Measurements from ENCODE around the gene HERPUD1.

DNA sequence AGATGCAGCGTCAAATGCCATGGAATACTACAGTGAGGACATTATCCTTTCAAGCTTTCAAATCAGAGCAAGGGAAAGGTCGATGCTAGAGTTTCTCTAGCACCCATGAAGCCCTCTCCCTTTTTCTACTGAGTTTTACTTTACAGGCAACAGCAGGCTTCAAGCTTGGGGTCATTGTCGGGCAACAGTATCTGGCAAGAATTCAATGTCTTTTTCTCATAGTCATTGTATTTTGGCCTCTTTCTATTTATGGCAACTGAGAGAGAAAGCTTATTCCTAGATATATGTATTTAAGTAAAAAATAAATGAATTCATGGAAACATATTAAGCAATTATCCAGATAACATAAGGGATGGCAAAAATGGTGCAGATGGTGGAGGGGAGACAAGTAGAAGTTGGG lies 29.4 kb downstream of the HERPUD1 start:
- no peak for TF ChIP-seq MTF1 (CRISPR knock-in tag; IDR thresholded peaks at IDR 0.05; ENCODE audit: borderline replicate concordance)
- no peak for TF ChIP-seq SMARCA5 (IDR thresholded peaks at IDR 0.05)
- TF ChIP-seq ZNF589 (CRISPR knock-in tag; IDR thresholded peaks at IDR 0.05; ENCODE audit: low read depth), result no peak
- TF ChIP-seq CC2D1A (IDR thresholded peaks at IDR 0.05), result no peak
- TF ChIP-seq, protein P1, sequence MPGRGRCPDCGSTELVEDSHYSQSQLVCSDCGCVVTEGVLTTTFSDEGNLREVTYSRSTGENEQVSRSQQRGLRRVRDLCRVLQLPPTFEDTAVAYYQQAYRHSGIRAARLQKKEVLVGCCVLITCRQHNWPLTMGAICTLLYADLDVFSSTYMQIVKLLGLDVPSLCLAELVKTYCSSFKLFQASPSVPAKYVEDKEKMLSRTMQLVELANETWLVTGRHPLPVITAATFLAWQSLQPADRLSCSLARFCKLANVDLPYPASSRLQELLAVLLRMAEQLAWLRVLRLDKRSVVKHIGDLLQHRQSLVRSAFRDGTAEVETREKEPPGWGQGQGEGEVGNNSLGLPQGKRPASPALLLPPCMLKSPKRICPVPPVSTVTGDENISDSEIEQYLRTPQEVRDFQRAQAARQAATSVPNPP (IDR thresholded peaks at IDR 0.05; ENCODE audit: borderline replicate concordance, insufficient read depth, insufficient read length), result no peak
- TF ChIP-seq, protein P2, sequence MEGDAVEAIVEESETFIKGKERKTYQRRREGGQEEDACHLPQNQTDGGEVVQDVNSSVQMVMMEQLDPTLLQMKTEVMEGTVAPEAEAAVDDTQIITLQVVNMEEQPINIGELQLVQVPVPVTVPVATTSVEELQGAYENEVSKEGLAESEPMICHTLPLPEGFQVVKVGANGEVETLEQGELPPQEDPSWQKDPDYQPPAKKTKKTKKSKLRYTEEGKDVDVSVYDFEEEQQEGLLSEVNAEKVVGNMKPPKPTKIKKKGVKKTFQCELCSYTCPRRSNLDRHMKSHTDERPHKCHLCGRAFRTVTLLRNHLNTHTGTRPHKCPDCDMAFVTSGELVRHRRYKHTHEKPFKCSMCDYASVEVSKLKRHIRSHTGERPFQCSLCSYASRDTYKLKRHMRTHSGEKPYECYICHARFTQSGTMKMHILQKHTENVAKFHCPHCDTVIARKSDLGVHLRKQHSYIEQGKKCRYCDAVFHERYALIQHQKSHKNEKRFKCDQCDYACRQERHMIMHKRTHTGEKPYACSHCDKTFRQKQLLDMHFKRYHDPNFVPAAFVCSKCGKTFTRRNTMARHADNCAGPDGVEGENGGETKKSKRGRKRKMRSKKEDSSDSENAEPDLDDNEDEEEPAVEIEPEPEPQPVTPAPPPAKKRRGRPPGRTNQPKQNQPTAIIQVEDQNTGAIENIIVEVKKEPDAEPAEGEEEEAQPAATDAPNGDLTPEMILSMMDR (IDR thresholded peaks at IDR 0.05 in 2 of 3, conservative IDR thresholded peaks at IDR 0.05 in 1 of 3; ENCODE audit: insufficient read depth in 2 of 3, low read depth in 1 of 3, low read length in 3 of 3), result no peak
- TF ChIP-seq FOS (IDR thresholded peaks at IDR 0.05; ENCODE audit: extremely low read depth, insufficient read length), result no peak
- no peak for TF ChIP-seq PML (IDR thresholded peaks at IDR 0.05; ENCODE audit: low read length)
- TF ChIP-seq ZNF140 (CRISPR knock-in tag; IDR thresholded peaks at IDR 0.05), result no peak
- no peak for TF ChIP-seq RAD21 (CRISPR knock-in tag; conservative IDR thresholded peaks at IDR 0.05 in 1 of 2, IDR thresholded peaks at IDR 0.05 in 1 of 2)
- TF ChIP-seq, protein P3, sequence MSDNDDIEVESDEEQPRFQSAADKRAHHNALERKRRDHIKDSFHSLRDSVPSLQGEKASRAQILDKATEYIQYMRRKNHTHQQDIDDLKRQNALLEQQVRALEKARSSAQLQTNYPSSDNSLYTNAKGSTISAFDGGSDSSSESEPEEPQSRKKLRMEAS (CRISPR knock-in tag; IDR thresholded peaks at IDR 0.05), result no peak
- TF ChIP-seq, protein P4, sequence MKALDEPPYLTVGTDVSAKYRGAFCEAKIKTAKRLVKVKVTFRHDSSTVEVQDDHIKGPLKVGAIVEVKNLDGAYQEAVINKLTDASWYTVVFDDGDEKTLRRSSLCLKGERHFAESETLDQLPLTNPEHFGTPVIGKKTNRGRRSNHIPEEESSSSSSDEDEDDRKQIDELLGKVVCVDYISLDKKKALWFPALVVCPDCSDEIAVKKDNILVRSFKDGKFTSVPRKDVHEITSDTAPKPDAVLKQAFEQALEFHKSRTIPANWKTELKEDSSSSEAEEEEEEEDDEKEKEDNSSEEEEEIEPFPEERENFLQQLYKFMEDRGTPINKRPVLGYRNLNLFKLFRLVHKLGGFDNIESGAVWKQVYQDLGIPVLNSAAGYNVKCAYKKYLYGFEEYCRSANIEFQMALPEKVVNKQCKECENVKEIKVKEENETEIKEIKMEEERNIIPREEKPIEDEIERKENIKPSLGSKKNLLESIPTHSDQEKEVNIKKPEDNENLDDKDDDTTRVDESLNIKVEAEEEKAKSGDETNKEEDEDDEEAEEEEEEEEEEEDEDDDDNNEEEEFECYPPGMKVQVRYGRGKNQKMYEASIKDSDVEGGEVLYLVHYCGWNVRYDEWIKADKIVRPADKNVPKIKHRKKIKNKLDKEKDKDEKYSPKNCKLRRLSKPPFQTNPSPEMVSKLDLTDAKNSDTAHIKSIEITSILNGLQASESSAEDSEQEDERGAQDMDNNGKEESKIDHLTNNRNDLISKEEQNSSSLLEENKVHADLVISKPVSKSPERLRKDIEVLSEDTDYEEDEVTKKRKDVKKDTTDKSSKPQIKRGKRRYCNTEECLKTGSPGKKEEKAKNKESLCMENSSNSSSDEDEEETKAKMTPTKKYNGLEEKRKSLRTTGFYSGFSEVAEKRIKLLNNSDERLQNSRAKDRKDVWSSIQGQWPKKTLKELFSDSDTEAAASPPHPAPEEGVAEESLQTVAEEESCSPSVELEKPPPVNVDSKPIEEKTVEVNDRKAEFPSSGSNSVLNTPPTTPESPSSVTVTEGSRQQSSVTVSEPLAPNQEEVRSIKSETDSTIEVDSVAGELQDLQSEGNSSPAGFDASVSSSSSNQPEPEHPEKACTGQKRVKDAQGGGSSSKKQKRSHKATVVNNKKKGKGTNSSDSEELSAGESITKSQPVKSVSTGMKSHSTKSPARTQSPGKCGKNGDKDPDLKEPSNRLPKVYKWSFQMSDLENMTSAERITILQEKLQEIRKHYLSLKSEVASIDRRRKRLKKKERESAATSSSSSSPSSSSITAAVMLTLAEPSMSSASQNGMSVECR (CRISPR knock-in tag; IDR thresholded peaks at IDR 0.05), result no peak
